ENCODE data around the gene TBC1D14.

TBC1D14 gene

DNA sequence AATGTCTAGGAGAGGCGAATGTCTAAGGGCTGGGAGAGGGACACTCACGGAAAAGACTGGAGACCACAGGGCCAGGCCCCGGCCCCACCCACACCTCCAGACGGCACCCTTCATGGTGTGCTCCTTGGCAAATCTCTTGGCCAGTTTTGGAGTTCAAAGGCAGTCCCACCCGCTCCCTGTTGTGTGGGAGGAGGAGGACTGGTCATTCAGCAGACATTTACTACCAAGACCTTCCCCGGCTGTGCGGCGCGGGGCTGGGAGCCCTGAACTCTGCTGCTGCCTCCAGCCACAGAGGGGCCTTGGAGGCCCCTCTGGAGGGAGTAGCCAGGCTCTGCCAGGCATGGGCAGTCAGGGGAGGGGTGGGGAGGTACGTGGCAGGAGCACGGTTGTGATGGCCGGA is 8.7 kb upstream of the TBC1D14 start:
- H2AFZ ChIP-seq (ENCODE audit: low read depth, low read length): no peak overlapping the region
- H4K20me1 ChIP-seq (ENCODE audit: insufficient read depth, low read length): no peaks in the 10 kb centered on the region
- TF ChIP-seq, protein P1, sequence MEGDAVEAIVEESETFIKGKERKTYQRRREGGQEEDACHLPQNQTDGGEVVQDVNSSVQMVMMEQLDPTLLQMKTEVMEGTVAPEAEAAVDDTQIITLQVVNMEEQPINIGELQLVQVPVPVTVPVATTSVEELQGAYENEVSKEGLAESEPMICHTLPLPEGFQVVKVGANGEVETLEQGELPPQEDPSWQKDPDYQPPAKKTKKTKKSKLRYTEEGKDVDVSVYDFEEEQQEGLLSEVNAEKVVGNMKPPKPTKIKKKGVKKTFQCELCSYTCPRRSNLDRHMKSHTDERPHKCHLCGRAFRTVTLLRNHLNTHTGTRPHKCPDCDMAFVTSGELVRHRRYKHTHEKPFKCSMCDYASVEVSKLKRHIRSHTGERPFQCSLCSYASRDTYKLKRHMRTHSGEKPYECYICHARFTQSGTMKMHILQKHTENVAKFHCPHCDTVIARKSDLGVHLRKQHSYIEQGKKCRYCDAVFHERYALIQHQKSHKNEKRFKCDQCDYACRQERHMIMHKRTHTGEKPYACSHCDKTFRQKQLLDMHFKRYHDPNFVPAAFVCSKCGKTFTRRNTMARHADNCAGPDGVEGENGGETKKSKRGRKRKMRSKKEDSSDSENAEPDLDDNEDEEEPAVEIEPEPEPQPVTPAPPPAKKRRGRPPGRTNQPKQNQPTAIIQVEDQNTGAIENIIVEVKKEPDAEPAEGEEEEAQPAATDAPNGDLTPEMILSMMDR (IDR thresholded peaks at IDR 0.05; ENCODE audit: low read depth, low read length): no peak
- no peak for TF ChIP-seq EZH2phosphoT487 (IDR thresholded peaks at IDR 0.05; ENCODE audit: low read depth)
- H3K79me2 ChIP-seq (ENCODE audit: low read length): no peaks in the 10 kb centered on the region
- H3K4me2 ChIP-seq (ENCODE audit: low read length): no peak overlapping the region
- no peaks in the 10 kb centered on the region for H3K27me3 ChIP-seq (ENCODE audit: low read depth, low read length)
- no peaks in the 10 kb centered on the region for H3K4me1 ChIP-seq (ENCODE audit: low read length)
- H3K4me3 ChIP-seq (ENCODE audit: low read length): no peak overlapping the region
- no peak overlapping the region for H3K9ac ChIP-seq (ENCODE audit: low read length)
- no peaks in the 10 kb centered on the region for H3K9me3 ChIP-seq (ENCODE audit: insufficient read depth, low read length)
- H3K27ac ChIP-seq (ENCODE audit: low read length): no peak overlapping the region
- no peaks in the 10 kb centered on the region for H3K36me3 ChIP-seq (replicated peaks; ENCODE audit: low read depth, low read length)

GRCh38 chr4:6901669-6902317 is 7.8 kb upstream of the TBC1D14 start:
- no peak overlapping the region for H3K4me3 ChIP-seq (ENCODE audit: low read length)

GRCh38 chr4:6902318-6903042 is 7.1 kb upstream of the TBC1D14 start:
- no peak overlapping the region for H3K9ac ChIP-seq (ENCODE audit: low read length)

More at GRCh38 chr4:6901669-6902317, 7.8 kb upstream of the TBC1D14 start:
- Histone ChIP-seq H3K4me2 (ENCODE audit: low read length) (no peak overlapping the region), H3K36me3 (replicated peaks; ENCODE audit: low read depth, low read length) (no peaks in the 10 kb centered on the region), H3K79me2 (ENCODE audit: low read length) (no peaks in the 10 kb centered on the region), H3K27me3 (ENCODE audit: low read depth, low read length) (no peaks in the 10 kb centered on the region), H3K9me3 (ENCODE audit: insufficient read depth, low read length) (no peaks in the 10 kb centered on the region), H2AFZ (ENCODE audit: low read depth, low read length) (no peak overlapping the region), H3K9ac (ENCODE audit: low read length) (no peak overlapping the region), H4K20me1 (ENCODE audit: insufficient read depth, low read length) (no peaks in the 10 kb centered on the region), H3K27ac (ENCODE audit: low read length) (no peak overlapping the region), H3K4me1 (ENCODE audit: low read length) (no peaks in the 10 kb centered on the region)
- TF ChIP-seq, protein P1 (IDR thresholded peaks at IDR 0.05; ENCODE audit: low read depth, low read length): no peak
- TF ChIP-seq EZH2phosphoT487 (IDR thresholded peaks at IDR 0.05; ENCODE audit: low read depth): no peak

More at GRCh38 chr4:6902318-6903042, 7.1 kb upstream of the TBC1D14 start:
- no peaks in the 10 kb centered on the region; the same call in 1 of the 2 replicates for H3K27me3 ChIP-seq (ENCODE audit: low read depth, low read length)
- no peaks in the 10 kb centered on the region for H3K9me3 ChIP-seq (ENCODE audit: insufficient read depth, low read length)
- H4K20me1 ChIP-seq (ENCODE audit: insufficient read depth, low read length): no peaks in the 10 kb centered on the region
- no peak overlapping the region for H2AFZ ChIP-seq (ENCODE audit: low read depth, low read length)
- no peak overlapping the region for H3K4me3 ChIP-seq (ENCODE audit: low read length)
- no peaks in the 10 kb centered on the region for H3K36me3 ChIP-seq (replicated peaks; ENCODE audit: low read depth, low read length)
- TF ChIP-seq EZH2phosphoT487 (IDR thresholded peaks at IDR 0.05; ENCODE audit: low read depth): no peak
- TF ChIP-seq, protein P1 (IDR thresholded peaks at IDR 0.05; ENCODE audit: low read depth, low read length): no peak
- H3K4me2 ChIP-seq (ENCODE audit: low read length): no peak overlapping the region
- no peaks in the 10 kb centered on the region for H3K4me1 ChIP-seq (ENCODE audit: low read length)
- no peak overlapping the region for H3K27ac ChIP-seq (ENCODE audit: low read length)
- no peaks in the 10 kb centered on the region for H3K79me2 ChIP-seq (ENCODE audit: low read length)
